ENCODE data around the gene SEZ6L2.
"Not testable (repeated sequence)": the region's sequence is repeated elsewhere in the genome, so short reads cannot be mapped to it uniquely, and the experiment has no call there.

Gene SEZ6L2

GRCh38 chr16:29899516-29900101 lies at the start of gene SEZ6L2:
SEZ6L2 (minus strand) TSS chr16:29899550; CDS start chr16:29899019, 531 bp downstream.
- Histone ChIP-seq H3K4me3 (ENCODE audit: low read length) (peak within 1 kb of the TSS; percentile 60), H3K4me1 (ENCODE audit: control insufficient read depth, insufficient read depth, low read length) (no peaks in the 10 kb centered on the region), H3K27ac (ENCODE audit: low read depth, low read length) (no peak within 1 kb of the TSS), H3K36me3 (ENCODE audit: control insufficient read depth, insufficient read depth, low read length) (no peaks in the 10 kb centered on the region), H3K9ac (ENCODE audit: low read length) (no peak within 1 kb of the TSS), H3K27me3 (ENCODE audit: control insufficient read depth, insufficient read depth, low read length) (peaks cover 17% of the 10 kb centered on the region)

DNA sequence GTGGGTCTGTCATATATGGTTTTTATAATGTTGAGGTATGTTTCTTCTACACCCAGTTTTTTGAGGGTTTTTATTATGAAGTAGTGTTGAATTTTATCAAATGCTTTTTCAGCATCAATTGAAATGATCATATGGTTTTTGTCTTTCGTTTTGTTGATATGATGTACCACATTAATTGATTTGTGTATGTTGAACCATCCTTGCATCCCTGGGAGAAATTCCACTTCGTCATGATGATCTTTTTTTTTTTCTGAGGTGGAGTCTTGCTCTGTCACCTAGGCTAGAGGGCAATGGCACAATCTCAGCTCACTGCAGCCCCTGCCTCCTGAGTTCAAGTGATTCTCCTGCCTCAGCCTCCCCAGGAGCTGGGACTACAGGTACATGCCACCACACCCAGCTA lies 48.5 kb upstream of the SEZ6L2 start:
- no peak overlapping the region for H3K9ac ChIP-seq (ENCODE audit: low read length)
- peaks cover 10% of the 10 kb centered on the region for H3K4me1 ChIP-seq (ENCODE audit: control insufficient read depth, insufficient read depth, low read length)
- no peak overlapping the region for H3K4me3 ChIP-seq (ENCODE audit: low read length)
- no peaks in the 10 kb centered on the region for H3K36me3 ChIP-seq (ENCODE audit: control insufficient read depth, insufficient read depth, low read length)
- no peaks in the 10 kb centered on the region for H3K27me3 ChIP-seq (ENCODE audit: control insufficient read depth, insufficient read depth, low read length)
- H3K27ac ChIP-seq (ENCODE audit: low read depth, low read length): no peak overlapping the region

DNA sequence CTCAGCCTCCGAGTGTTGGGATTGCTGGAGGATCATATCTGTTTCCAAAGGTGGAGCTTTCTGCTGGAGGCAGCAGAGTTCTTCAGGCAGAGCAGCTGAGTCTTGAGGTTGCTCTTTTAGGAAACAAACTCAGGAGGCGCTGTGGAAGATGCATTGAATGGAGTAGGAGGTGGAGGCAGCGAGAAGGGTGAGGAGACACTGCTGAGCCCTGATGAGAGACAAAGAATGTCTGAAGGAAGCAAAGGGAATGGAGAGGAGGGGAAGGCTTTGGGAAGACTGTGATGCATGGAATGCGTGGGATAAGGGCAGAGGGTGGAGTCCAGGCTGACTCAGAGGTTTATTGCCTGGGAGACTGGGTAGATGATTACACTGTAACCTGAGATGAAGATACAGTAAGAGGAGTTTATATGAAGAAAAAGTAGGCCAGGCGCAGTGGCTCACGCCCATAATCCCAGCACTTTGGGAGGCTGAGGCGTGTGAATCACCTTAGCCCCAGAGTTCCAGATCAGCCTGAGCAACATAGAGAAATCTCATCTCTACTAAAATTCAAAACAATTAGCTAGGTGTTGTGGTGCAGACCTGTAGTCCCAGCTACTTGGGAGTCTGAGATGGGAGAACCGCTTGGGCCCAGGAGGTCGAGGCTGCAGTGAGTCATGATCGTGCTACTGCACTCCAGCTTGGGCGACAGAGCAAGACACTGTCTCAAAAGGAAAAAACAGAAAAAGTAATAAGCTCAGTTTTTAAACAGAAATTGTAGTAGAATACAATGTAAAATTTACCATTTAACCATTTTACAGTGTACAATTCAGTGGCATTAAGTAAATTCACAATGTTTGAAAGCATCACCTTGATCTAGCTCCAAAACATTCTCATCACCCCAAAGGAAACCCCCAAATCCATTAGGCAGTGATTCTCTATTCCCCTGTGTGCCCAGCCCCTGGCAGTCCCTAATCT lies 44.8 kb upstream of the SEZ6L2 start:
- peak overlapping the region; percentile 77 for H3K27ac ChIP-seq (ENCODE audit: low read depth, low read length)

DNA sequence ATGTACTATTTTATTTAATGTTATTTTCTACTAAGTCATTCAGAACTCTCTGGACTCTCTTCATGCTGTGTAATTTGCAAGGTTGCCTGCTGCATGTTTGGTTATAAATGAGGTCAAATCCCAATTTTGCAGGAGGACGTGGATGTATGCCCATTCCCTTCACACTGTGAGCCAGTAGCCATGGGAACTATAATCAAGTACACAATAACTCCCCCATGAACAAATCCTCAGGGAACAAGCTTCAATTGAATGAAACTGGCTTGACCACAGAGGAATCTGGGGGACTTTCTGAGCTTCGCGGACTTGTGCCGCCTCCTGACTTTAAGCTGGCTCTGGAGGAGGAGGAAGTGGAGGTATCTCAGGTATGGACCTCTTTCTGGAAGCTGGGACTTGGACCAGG lies 41.3 kb upstream of the SEZ6L2 start:
- Histone ChIP-seq H3K4me1 (ENCODE audit: control insufficient read depth, insufficient read depth, low read length) (peaks cover 10% of the 10 kb centered on the region), H3K27ac (ENCODE audit: low read depth, low read length) (no peak overlapping the region), H3K4me3 (ENCODE audit: low read length) (no peak overlapping the region), H3K9ac (ENCODE audit: low read length) (no peak overlapping the region), H3K36me3 (ENCODE audit: control insufficient read depth, insufficient read depth, low read length) (no peaks in the 10 kb centered on the region), H3K27me3 (ENCODE audit: control insufficient read depth, insufficient read depth, low read length) (no peaks in the 10 kb centered on the region)

More for the DNA sequence above, 44.8 kb upstream of the SEZ6L2 start:
- Histone ChIP-seq H3K4me3 (ENCODE audit: low read length) (peak overlapping the region; percentile 46), H3K27me3 (ENCODE audit: control insufficient read depth, insufficient read depth, low read length) (no peaks in the 10 kb centered on the region), H3K4me1 (ENCODE audit: control insufficient read depth, insufficient read depth, low read length) (peaks cover 10% of the 10 kb centered on the region), H3K36me3 (ENCODE audit: control insufficient read depth, insufficient read depth, low read length) (no peaks in the 10 kb centered on the region), H3K9ac (ENCODE audit: low read length) (no peak overlapping the region)

- not testable (repeated sequence) for H3K4me1 ChIP-seq (ENCODE audit: control insufficient read depth, insufficient read depth, low read length); H3K27ac ChIP-seq (ENCODE audit: low read depth, low read length); H3K27me3 ChIP-seq (ENCODE audit: control insufficient read depth, insufficient read depth, low read length); H3K9ac ChIP-seq (ENCODE audit: low read length); H3K36me3 ChIP-seq (ENCODE audit: control insufficient read depth, insufficient read depth, low read length); H3K4me3 ChIP-seq (ENCODE audit: low read length)
Observed at GRCh38 chr16:29931750-29932149, 32.4 kb upstream of the SEZ6L2 start.

DNA sequence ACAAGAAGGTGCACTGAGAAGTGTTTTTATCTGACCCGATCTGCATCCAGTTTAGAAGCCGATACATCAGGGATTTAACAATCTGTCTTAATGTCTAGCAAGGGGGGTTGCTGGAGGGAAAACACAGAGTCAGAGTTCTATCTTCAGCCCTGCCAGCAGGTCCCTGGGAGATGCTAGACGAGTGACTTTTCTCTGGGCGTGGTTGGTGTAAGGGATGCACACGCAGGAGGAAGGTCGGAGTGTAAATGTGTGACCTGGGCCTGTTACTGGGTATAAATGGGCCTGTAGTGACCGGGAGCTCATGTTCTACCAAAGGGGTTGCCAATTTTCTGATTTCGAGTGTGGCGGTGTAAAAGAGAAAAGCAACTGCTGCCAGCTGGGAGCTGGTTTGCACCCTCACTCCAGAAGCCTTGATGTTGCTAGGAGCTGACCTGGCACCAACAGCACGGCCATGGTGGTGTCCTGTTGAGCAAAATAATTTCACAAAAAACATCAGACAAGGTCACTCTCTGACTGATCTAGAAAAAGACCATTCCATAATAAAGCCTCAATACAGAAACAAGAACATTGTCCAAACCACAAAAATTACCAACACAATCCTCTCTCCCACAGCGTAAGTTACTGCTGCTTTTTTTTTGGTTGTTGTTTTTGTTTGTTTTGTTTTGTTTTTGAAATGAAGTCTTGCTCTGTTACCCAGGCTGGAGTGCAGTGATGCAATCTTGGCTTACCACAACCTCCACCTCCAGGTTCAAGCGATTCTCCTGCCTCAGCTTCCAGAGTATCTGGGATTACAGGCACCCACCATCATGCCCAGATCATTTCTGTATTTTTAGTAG lies 27.9 kb upstream of the SEZ6L2 start:
- peak overlapping the region; percentile 93 for H3K27ac ChIP-seq (ENCODE audit: low read depth, low read length)
- H3K27me3 ChIP-seq (ENCODE audit: control insufficient read depth, insufficient read depth, low read length): no peaks in the 10 kb centered on the region
- H3K4me1 ChIP-seq (ENCODE audit: control insufficient read depth, insufficient read depth, low read length): peaks cover 8% of the 10 kb centered on the region
- no peak overlapping the region for H3K9ac ChIP-seq (ENCODE audit: low read length)
- peak overlapping the region; percentile 82 for H3K4me3 ChIP-seq (ENCODE audit: low read length)
- no peaks in the 10 kb centered on the region for H3K36me3 ChIP-seq (ENCODE audit: control insufficient read depth, insufficient read depth, low read length)

DNA sequence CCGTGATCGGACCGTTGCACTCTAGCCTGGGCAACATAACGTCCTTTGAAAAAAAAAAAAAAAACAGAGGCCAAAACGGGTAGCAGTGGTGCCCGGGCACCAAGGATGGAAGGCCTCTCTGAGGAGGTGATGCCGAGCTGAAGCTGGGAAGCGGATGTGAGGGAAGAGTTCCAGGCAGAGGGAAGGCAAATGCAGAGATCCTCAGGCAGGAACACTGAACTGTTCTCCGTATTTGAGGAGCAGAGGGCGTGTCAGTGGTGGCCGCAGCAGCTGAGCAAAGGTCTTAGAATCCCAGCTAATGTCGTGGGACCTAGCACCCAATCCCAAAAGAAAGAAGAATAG lies 27.3 kb upstream of the SEZ6L2 start:
- Histone ChIP-seq H3K36me3 (ENCODE audit: control insufficient read depth, insufficient read depth, low read length) (peaks cover under 1% of the 10 kb centered on the region), H3K9ac (ENCODE audit: low read length) (peak overlapping the region; percentile 86), H3K27ac (ENCODE audit: low read depth, low read length) (peak overlapping the region; percentile 93), H3K4me3 (ENCODE audit: low read length) (peak overlapping the region; percentile 82), H3K4me1 (ENCODE audit: control insufficient read depth, insufficient read depth, low read length) (peaks cover 8% of the 10 kb centered on the region), H3K27me3 (ENCODE audit: control insufficient read depth, insufficient read depth, low read length) (no peaks in the 10 kb centered on the region)

GRCh38 chr16:29925781-29926710 lies 26.7 kb upstream of the SEZ6L2 start, which contains the start of gene KCTD13:
KCTD13 (minus strand) TSS chr16:29926226; CDS start chr16:29926033, 193 bp downstream.
- peaks cover 2% of the 10 kb centered on the region for H3K36me3 ChIP-seq (ENCODE audit: control insufficient read depth, insufficient read depth, low read length)
- H3K27me3 ChIP-seq (ENCODE audit: control insufficient read depth, insufficient read depth, low read length): no peaks in the 10 kb centered on the region
- peak within 1 kb of the TSS; percentile 82 for H3K4me3 ChIP-seq (ENCODE audit: low read length)
- H3K27ac ChIP-seq (ENCODE audit: low read depth, low read length): peak within 1 kb of the TSS; percentile 93
- peaks cover 8% of the 10 kb centered on the region for H3K4me1 ChIP-seq (ENCODE audit: control insufficient read depth, insufficient read depth, low read length)
- peak within 1 kb of the TSS; percentile 86 for H3K9ac ChIP-seq (ENCODE audit: low read length)

DNA sequence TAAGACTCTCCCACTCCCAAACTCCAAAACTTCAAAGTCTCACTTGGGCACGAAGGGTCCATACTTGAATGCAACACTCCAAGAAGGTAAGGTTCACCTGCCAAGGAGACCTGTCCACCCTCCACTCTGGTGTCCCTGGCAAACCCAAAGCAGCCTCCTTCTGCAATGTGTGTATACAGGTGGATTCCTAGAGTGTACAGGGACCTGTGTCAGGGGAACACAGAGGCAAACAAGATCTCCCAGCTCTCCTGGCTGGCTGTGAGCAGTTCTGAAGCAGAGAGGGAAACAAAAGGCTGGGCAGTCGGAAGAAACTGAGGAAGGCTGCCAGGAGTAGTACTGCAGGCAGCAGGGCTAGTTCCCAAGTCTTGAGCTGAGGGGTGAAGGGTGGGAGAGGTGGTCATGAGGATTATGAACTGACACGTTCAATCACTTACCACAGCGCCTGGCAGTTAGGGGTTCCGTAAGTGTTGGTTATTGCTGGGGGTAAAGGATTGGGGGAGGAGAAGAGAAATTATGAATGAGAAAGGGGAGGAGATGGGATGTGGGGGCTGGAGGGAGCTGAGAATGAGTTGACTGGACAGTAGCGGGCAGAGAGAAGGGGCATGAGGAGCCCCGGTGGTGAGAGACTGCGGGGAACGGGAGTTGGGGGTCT lies 25.9 kb upstream of the SEZ6L2 start:
- Histone ChIP-seq H3K27me3 (ENCODE audit: control insufficient read depth, insufficient read depth, low read length) (no peaks in the 10 kb centered on the region), H3K4me3 (ENCODE audit: low read length) (peak overlapping the region; percentile 79), H3K36me3 (ENCODE audit: control insufficient read depth, insufficient read depth, low read length) (peaks cover 2% of the 10 kb centered on the region), H3K9ac (ENCODE audit: low read length) (peak overlapping the region; percentile 33), H3K27ac (ENCODE audit: low read depth, low read length) (no peak overlapping the region), H3K4me1 (ENCODE audit: control insufficient read depth, insufficient read depth, low read length) (peaks cover 8% of the 10 kb centered on the region)

GRCh38 chr16:29922986-29923501 lies 23.7 kb upstream of the SEZ6L2 start:
- no peak overlapping the region for H3K9ac ChIP-seq (ENCODE audit: low read length)
- peaks cover 2% of the 10 kb centered on the region for H3K36me3 ChIP-seq (ENCODE audit: control insufficient read depth, insufficient read depth, low read length)
- no peaks in the 10 kb centered on the region for H3K27me3 ChIP-seq (ENCODE audit: control insufficient read depth, insufficient read depth, low read length)
- H3K4me1 ChIP-seq (ENCODE audit: control insufficient read depth, insufficient read depth, low read length): peaks cover 8% of the 10 kb centered on the region
- no peak overlapping the region for H3K27ac ChIP-seq (ENCODE audit: low read depth, low read length)
- no peak overlapping the region for H3K4me3 ChIP-seq (ENCODE audit: low read length)

- H3K9ac ChIP-seq (ENCODE audit: low read length): no peak overlapping the region
- peaks cover 2% of the 10 kb centered on the region for H3K36me3 ChIP-seq (ENCODE audit: control insufficient read depth, insufficient read depth, low read length)
- no peaks in the 10 kb centered on the region for H3K27me3 ChIP-seq (ENCODE audit: control insufficient read depth, insufficient read depth, low read length)
- peaks cover 8% of the 10 kb centered on the region for H3K4me1 ChIP-seq (ENCODE audit: control insufficient read depth, insufficient read depth, low read length)
- H3K4me3 ChIP-seq (ENCODE audit: low read length): no peak overlapping the region
- H3K27ac ChIP-seq (ENCODE audit: low read depth, low read length): no peak overlapping the region
Observed at GRCh38 chr16:29922326-29922725, 23.0 kb upstream of the SEZ6L2 start.

Measured in rectal smooth muscle tissue (tissue), 1 donor.